OCI-M1 (cell line): Measurements from ENCODE around the gene CCNA2.
A peak's percentile ranks its signal among the peaks of the same experiment; 100 is the strongest.

Source experiments
- DNase-seq: peaks from one replicate; lab custom pipeline; 2025; lab: John Stamatoyannopoulos, UW

The CCNA2 gene

GRCh38 chr4:121801715-121802075 lies 22.0 kb downstream of the CCNA2 start:
- DNase-seq: no peak

GRCh38 chr4:121800961-121801714 lies 22.5 kb downstream of the CCNA2 start, which contains the start of gene EXOSC9:
TSS of gene EXOSC9 (plus strand) at chr4:121801323. CDS start at chr4:121801425, 102 bp downstream.
- DNase-seq: peak; percentile 94

- DNase-seq: no peak
These were observed 23.1 kb downstream of the CCNA2 start for GRCh38 chr4:121800638-121800960.

GRCh38 chr4:121799867-121800501 lies 23.7 kb downstream of the CCNA2 start:
- DNase-seq: peak; percentile 53

- DNase-seq: peak; percentile 62
These were observed 24.4 kb downstream of the CCNA2 start for GRCh38 chr4:121799208-121799823.

- DNase-seq: no peak
These were observed 27.4 kb downstream of the CCNA2 start for GRCh38 chr4:121796283-121796682.

GRCh38 chr4:121794505-121795188 lies 29.0 kb downstream of the CCNA2 start:
- DNase-seq: peak; percentile 92

GRCh38 chr4:121792966-121793365 lies 30.7 kb downstream of the CCNA2 start:
- DNase-seq: no peak

GRCh38 chr4:121791481-121791880 lies 32.2 kb downstream of the CCNA2 start:
- DNase-seq: no peak

GRCh38 chr4:121790976-121791375 lies 32.7 kb downstream of the CCNA2 start:
- DNase-seq: peak; percentile 88

GRCh38 chr4:121789960-121790829 lies 33.5 kb downstream of the CCNA2 start:
- DNase-seq: peak; percentile 67

- DNase-seq: no peak
These were observed 34.2 kb downstream of the CCNA2 start for GRCh38 chr4:121789455-121789854.

GRCh38 chr4:121788896-121789295 lies 34.8 kb downstream of the CCNA2 start:
- DNase-seq: no peak

- DNase-seq: no peak
These were observed 37.5 kb downstream of the CCNA2 start for GRCh38 chr4:121786221-121786620.

GRCh38 chr4:121785479-121785878 lies 38.2 kb downstream of the CCNA2 start:
- no peak for DNase-seq

- DNase-seq: no peak
These were observed 38.7 kb downstream of the CCNA2 start for GRCh38 chr4:121784975-121785374.

GRCh38 chr4:121784401-121784800 lies 39.3 kb downstream of the CCNA2 start:
- DNase-seq: no peak

GRCh38 chr4:121783210-121783609 lies 40.5 kb downstream of the CCNA2 start:
- DNase-seq: peak; percentile 37

GRCh38 chr4:121778991-121779628 lies 44.6 kb downstream of the CCNA2 start:
- DNase-seq: no peak

- DNase-seq: peak; percentile 35
These were observed 46.1 kb downstream of the CCNA2 start for GRCh38 chr4:121777625-121778024.
